Stimulated activated CD8-positive, alpha-beta memory T cell treated with anti-CD3 and anti-CD28 coated beads, Interleukin-12 subunit alpha, Interleukin-12 subunit beta, amount 100 ng/mL, for 24 hours (primary cell): ENCODE measurements around the gene TMEM62.
"Not testable (repeated sequence)": the region's sequence is repeated elsewhere in the genome, so short reads cannot be mapped to it uniquely, and the experiment has no call there.

Experiments
- DNase-seq: peaks from one replicate; pipeline ENCODE4 v3.0.0-alpha.2; 2020; ENCODE audit errors: extremely low read depth

Gene TMEM62

DNA sequence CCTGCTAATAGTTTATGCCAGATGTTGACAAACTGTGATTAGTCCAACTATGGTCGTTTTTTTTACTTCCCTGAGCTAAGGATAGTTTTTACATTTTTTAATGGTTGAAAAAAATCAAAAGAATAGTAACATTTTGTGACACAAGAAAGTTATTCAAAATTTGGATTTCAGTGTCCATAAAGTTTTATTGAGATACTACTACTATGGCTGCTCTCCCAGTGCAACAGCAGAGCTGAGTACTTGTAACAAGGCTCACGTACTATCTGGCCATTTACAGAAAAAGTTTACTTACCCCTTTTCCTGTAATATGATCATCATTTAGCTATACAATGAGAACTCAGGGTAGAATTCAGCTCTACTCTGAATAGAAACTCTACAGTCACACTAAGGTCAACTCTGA lies 11.5 kb upstream of the TMEM62 start:
- no peak for DNase-seq

DNA sequence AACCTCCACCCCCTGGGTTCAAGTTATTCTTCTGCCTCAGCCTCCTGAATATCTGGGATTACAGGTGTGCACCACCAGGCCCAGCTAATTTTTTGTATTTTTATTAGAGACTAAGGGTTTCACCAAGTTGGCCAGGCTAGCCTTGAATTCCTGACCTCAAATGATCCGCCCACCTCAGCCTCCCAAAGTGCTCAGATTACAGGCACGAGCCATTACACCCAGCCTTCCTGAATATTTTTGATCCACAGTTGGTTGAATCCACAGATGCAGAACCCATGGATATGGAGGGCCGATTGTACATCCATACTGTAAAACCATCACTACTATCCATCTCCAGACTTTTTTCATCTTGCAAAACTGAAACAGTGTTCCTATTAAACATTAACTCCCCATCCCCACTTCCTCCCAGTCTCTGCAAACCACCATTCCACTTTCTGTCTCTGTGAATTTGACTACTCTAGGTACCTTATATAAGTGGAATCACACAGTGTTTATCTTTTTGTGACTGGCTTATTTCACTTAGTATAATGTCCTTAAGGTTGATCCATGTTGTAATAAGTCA lies 8.2 kb upstream of the TMEM62 start:
- DNase-seq, result no peak

DNA sequence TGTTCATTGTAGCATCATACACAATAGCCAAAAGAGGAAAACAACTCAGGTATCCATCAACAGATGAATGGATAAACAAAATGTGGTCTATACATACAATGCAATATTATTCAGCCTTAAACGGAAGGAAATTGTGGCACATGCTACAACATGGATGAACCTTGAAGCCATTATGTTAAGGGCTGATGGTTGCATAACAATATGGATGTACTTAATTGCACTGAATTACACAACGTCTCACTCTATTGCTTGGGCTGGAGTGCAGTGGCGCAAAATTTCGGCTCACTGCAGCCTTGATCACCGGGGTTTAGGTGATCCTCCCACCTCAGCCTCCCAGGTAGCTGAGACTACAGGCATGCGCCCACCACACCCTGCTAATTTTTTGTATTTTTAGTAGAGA lies 7.0 kb upstream of the TMEM62 start:
- no peak for DNase-seq

DNA sequence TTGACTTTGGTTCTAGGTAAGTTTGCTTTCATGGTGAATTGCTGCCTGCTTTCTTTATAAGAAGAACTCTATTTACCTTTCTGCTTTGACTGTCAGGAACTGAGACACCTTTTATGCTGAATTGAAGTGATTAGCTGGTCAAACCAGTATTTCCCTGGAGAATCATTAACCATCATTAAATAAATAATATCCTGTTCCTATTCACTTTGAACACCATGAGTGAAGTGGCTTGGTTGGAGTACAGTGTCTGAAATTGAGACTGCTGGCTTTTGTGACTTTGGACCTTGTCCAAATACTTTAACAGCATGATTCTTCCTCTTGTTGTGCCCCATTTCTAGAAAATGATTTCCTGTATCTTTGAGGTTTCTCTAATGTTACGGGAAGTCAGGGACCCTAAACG lies 5.6 kb upstream of the TMEM62 start:
- DNase-seq, result no peak

DNA sequence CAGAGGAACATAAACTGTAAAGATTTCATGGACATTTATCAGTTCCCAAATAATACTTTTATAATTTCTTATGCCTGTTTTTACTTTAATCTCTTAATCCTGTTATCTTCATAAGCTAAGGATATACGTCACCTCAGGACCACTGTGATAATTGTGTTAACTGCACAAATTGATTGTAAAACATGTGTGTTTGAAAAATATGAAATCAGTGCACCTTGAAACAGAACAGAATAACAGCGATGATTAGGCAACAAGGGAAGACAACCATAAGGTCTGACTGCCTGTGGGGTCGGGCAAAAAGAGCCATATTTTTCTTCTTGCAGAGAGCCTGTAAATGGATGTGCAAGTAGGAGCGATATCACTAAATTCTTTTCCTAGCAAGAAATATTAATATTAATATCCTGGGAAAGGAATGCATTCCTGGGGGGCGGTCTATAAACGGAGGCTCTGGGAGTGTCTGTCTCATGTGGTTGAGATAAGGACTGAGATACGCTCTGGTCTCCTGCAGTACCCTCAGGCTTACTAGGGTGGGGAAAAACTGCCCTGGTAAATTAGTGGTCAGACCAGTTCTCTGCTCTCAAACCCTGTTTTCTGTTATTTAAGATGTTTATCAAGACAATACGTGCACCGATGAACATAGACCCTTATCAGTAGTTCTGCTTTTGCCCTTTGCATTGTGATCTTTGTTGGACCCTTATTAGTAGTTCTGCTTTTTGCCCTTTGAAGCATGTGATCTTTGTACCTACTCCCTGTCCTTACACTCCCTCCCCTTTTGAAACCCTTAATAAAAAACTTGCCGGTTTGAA lies 5.0 kb upstream of the TMEM62 start:
- not testable (repeated sequence) for DNase-seq

DNA sequence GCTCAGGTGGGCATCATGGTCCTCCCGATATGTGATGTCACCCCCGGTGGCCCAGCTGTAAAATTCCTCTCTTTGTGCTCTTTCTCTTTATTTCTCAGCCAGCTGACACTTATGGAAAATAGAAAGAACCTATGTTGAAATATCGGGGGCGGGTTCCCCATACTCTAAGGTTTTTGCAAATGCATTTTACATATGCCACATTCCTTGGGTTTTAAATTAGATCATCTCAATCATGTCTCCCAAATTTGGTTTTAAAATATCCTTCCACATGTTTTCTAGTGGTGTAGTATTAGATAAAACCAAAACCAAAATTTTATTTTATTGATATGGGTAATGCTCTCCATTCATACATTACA lies 4.4 kb upstream of the TMEM62 start:
- no peak for DNase-seq

DNA sequence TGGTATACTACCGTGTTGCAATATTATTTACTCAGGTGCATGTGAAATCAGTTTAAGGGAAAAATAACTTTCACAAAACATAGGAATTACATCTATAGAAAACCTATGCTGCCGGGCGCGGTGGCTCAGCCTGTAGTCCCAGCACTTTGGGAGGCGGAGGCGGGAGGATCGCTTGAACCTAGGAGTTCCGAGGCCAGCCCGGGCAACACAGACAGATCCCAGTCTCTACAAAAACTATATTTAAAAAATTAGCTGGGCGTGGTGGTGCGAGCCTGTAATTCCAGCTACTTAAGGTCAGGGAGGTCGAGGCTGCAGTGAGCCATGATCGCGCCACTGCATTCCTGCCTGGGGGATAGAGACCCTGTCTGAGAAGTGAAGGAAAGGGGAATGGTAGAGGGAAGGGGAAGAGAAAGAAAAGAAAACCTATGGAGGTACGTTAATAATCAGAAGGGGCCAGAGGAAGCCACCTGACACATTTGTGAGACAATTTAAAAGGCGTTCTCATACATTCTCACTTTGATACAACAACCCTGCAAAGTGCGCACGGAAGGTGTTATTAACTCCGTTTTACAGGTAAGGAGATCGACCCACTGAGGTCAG lies 456 bp upstream of the TMEM62 start:
- no peak for DNase-seq

GRCh38 chr15:43134157-43134635 lies 810 bp downstream of the TMEM62 start:
- no peak for DNase-seq

DNA sequence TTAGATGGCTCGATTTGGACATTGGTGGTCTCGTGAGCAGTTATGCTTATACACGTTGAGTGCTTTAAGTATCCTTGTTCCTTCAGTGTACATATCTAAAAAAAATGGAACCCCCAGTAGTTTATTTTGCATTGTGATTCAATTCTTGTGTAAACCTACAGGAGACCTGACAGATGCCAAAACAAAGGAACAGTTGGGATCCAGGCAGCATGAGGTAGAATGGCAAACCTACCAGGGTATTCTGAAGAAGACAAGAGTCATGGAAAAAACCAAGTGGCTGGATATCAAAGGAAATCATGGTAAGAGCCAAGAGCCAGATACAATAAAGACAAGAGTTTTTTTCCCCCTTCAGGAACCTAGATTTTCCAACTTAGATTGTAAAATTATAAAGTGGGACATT lies 2.0 kb downstream of the TMEM62 start:
- no peak for DNase-seq

DNA sequence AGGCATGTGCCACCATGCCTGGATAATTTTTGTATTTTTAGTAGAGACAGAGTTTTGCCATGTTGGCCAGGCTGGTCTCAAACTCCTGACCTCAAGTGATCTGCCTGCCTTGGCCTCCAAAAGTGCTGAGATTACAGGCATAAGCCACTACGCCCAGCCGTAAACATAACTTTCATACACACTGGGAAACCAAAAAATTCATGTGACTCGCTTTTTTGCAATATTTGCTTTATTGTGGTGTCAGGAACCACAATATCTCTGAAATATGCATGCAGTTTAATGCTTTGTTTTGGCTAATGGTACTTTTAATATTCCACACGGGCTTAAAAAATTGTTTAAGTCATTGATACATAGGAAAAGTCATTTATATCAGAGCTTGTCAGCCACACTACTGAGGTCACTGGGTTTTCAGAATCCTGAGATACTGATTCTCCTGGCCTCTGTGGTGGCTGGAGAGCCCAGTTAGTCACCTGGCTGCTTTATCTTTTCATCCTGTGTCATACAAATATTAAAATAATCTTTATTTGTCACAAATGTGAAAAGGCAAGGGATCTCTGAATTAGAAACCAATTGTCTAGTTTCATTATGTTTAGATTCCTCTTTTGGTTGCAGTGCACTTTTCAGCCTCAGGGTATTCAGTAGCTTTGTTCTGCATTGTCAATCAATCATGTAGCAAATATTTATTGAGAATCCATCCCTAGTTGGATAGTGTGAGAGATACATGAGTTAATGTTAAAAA lies 10.0 kb downstream of the TMEM62 start:
- no peak for DNase-seq

- no peak for DNase-seq
Measured at GRCh38 chr15:43144512-43144911, 11.1 kb downstream of the TMEM62 start.

GRCh38 chr15:43146184-43146583 lies 12.8 kb downstream of the TMEM62 start:
- DNase-seq, result no peak

DNA sequence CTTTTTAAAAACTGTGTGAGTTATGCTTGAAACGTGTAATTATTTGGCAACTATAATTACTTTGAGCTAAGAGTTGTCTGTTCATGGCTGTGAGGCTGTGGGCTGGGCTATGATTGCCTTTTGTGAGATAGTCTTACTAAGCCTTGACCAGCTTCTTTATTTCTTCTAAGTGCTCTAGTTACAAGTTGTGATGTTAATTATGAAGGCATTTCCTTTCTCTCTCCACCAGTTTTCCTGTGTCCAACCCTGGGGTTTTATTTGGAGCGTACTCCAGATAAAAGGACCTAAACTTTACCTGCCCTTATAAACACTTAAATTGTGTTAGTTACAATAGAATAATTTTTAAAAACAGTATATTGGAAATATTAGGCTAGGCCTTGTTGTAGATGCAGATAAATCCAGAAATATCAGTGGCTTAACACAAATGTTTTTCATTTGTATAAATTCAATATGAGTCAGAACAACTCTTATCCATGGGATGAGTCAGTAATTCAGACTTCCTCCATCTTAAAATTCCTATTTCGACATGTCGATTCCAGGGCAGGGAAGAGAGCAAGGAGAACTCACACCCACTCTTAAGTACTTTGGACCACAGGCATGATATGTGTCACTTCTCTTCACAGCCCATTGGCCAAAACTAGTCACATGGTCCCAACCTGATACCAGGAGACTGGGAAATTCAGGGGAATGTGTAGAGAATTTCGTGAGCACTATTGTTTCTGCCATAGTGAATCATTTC lies 17.0 kb downstream of the TMEM62 start:
- no peak for DNase-seq

GRCh38 chr15:43151688-43152087 lies 18.3 kb downstream of the TMEM62 start:
- no peak for DNase-seq

- DNase-seq, result no peak
Measured at GRCh38 chr15:43153269-43153668, 19.9 kb downstream of the TMEM62 start.

DNA sequence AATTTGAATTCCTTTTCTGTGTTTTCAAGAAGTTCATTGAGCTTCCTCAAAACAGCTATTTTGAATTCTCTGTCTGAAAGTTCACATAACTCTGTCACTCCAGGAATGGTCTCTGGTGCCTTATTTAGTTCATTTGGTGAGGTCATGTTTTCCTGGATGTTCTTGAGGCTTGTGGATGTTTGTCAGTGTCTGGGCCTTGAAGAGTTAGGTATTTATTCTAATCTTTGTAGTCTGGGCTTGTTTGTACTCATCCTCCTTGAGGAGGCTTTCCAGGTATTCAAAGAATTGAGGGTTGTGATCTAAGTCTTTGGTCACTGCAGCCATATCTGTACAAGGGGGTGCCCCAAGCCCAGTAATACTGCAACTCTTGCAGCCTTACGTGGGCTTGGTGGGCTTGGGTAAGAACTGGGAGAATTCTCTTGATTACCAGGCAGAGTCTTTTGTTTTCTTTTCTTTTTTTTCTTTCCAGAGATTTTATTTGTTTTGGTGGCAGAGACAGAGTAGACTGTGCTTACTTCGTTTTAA lies 32.5 kb downstream of the TMEM62 start:
- no peak for DNase-seq

DNA sequence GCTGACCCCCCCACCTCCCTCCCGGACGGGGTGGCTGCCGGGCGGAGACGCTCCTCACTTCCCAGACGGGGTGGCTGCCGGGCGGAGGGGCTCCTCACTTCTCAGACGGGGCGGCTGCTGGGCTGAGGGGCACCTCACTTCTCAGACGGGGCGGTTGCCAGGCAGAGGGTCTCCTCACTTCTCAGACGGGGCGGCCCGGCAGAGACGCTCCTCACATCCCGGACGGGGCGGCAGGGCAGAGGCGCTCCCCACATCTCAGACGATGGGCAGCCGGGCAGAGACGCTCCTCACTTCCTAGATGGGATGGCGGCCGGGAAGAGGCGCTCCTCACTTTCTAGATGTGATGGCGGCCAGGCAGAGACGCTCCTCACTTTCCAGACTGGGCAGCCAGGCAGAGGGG lies 33.9 kb downstream of the TMEM62 start:
- not testable (repeated sequence) for DNase-seq

- DNase-seq, result no peak
Measured at GRCh38 chr15:43168192-43169107, 35.1 kb downstream of the TMEM62 start.

GRCh38 chr15:43169888-43170287 lies 36.5 kb downstream of the TMEM62 start:
- DNase-seq, result no peak

DNA sequence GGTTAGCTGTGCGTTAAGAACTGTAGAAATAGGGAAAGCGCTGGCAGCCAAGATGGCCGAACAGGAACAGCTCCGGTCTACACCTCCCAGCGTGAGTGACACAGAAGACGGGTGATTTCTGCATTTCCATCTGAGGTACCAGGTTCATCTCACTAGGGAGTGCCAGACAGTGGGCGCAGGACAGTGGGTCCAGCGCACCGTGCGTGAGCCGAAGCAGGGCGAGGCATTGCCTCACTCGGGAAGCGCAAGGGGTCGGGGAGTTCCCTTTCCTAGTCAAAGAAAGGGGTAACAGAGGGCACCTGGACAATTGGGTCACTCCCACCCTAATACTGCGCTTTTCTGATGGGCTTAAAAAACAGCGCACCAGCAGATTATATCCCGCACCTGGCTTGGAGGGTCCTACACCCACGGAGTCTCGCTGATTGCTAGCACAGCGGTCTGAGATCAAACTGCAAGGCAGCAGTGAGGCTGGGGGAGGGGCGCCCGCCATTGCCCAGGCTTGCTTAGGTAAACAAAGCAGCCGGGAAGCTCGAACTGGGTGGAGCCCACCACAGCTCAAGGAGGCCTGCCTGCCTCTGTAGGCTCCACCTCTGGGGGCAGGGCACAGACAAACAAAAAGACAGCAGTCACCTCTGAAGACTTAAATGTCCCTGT lies 42.4 kb downstream of the TMEM62 start:
- not testable (repeated sequence) for DNase-seq
